ENCODE measurements around the gene CCDC188.

Gene CCDC188

GRCh38 chr22:20147237-20147988 lies 3.4 kb downstream of the CCDC188 start:
- DNase-seq: no peak

DNA sequence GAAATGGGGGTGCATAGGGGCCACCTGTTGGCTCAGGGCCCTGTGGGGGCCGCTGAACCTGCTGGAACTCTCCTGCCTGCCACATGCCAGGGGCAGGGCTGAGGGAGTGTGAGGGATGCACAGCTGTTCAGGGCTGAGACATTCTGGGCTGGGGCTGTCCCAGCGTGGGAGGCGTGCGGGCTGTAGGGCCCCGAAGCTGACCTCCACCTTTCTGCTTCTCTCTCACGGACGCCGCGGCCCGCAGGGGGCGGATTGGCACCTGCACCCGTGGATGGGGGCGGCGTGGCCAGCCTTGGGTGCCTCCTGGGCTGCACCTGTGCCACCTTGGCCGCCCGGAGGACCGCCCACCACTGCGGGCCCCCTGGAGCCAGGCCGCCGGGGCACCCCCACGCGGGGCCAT lies 4.1 kb downstream of the CCDC188 start:
- no peak for DNase-seq

DNA sequence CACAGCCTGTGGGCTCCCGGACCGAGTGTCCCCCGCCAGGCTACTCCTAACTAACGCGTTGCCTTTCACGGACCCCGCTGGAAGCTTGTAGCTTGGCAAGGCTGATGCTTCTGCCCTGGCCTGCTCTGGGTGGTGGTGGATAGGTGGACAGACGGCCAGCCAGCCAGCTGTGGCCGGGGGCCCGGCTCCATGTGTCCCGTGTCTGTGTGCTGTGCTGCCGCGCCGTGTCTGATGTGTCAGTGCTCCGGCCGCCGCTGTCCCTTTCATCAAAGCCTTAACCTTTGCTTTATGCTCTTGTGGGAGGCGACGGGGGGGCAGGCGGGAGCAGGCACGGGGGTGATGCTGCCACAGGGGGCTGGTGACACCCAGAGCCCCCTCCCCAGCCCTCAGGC lies 5.0 kb downstream of the CCDC188 start:
- no peak for DNase-seq

- no peak for DNase-seq
Measured at GRCh38 chr22:20145206-20145831, 5.5 kb downstream of the CCDC188 start.

- DNase-seq: no peak
Measured at GRCh38 chr22:20143883-20144665, 6.8 kb downstream of the CCDC188 start.

- no peak for DNase-seq
Measured at GRCh38 chr22:20142711-20143621, 7.9 kb downstream of the CCDC188 start.

GRCh38 chr22:20141186-20142077 lies 9.4 kb downstream of the CCDC188 start:
- DNase-seq: peak; percentile 55

DNA sequence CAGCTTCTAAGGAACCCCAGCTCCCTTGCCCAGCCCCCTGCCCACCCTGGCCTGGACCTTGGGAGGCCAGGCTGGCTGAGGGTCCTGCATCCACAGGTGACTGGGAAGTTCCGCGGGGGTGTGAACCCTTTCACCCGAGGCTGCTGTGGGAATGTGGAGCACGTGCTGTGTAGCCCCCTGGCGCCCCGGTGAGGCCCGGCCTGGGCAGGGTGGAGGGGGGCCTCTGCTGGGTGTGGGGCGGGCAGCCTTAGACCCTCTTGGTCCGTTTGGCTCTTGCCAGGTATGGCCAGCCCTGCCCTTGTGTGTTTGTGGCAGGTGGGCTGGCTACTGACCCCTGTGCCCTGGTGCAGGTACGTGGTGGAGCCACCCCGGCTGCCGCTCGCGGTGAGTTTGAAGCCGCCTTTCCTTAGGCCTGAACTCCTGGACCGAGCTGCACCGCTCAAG lies 10.3 kb downstream of the CCDC188 start:
- no peak for DNase-seq

GRCh38 chr22:20140107-20140445 lies 10.8 kb downstream of the CCDC188 start:
- DNase-seq: no peak

- no peak for DNase-seq
Measured at GRCh38 chr22:20139391-20140106, 11.3 kb downstream of the CCDC188 start.

GRCh38 chr22:20138868-20139267 lies 12.0 kb downstream of the CCDC188 start:
- no peak for DNase-seq

- DNase-seq: no peak
Measured at GRCh38 chr22:20138417-20138738, 12.5 kb downstream of the CCDC188 start.

DNA sequence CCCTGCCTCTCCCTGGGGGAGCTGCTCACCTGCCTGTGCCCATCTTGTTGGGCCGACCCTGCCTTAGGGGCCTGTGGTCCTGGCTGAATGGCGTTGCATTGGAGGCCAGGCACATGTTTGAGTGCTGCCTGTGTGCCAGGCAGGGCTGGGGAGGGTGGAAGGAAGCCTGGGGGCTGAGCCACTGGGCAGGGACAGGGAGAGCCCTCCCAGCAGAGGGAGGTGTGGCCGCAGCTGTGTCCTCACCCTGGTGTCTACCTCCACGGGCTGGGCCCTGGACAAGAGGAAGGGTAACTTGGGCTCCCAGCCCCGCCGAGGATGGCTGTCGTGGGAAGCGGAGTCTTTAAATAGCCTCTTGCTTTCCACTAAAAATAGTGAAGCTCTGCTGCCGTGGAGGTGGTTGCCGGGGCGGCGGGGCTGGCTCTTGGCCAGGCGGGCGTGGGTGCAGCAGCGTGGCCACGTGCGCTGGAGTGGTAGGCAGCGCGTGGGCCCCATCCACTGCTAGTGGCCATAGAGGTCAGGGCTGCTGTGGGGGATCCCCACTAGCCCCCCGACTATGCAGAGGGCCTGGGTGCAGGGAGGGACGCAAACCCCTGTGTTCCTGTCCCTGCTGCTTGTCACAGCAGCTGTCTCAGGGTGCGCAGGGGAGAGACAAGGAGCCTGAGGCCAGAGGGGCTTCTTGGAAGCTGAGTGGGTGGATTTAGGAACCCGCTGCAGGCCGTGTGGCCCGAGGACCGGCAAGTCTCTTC lies 13.0 kb downstream of the CCDC188 start:
- DNase-seq: no peak

- DNase-seq: no peak
Measured at GRCh38 chr22:20137113-20137512, 13.7 kb downstream of the CCDC188 start.

- no peak for DNase-seq
Measured at GRCh38 chr22:20136603-20136873, 14.3 kb downstream of the CCDC188 start.

DNA sequence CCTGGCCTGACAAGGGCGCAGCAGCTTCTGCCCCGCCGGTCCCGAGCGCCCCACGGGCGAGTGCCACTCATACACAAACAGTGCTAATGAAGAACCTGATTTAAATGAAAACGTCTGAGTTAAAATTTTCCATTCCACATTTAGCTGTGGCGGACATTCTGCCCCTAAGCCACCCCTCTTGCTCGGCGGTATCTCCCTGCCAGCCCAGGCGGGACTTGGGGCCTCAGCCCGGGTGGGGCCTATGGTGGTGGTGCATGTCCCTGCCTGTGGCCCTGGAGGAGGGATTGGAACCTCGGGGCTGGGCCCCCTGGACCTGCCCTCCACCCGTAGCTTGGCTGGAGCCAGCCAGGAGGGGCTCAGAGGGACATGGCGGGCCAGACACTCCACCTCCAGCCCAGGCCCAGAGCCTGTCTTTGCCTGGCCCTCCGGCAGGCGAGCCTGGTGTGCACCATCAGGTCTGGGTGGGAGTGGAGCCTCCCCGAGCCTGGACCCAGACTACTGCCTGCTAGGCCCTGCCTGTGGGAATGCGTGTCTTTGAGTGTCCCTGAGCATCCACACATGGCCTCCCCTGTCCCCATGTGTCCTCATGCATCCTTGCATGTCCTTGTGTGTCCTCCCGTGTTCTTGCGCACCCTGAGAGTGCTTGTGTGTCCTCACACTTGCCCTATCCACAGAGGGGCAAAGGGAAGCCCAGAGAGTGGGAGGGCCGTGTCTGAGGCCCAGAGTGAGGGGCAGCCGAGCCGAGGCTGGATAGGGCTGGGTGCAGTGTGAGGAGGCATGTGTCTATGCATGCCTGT lies 14.9 kb downstream of the CCDC188 start:
- no peak for DNase-seq

DNA sequence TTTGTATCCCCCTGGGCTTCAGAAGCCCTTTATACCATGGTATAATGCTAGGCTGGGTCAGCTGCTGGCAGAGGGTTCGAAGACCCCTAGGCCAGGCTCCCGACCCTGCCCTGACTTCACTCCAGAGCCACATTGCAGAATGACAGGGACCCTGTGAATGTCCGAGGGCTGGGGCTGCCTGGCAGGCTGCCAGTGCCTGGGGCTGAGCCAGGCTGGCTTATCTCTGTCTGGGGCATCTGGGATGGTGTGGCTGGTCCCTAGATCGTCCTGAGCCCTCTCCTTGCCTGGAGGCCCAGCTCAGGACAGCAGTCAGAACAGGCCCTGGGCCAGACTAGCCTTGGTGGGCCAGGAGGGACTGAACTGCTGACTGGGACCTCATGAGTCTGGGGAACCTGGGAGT lies 15.6 kb downstream of the CCDC188 start:
- DNase-seq: no peak

DNA sequence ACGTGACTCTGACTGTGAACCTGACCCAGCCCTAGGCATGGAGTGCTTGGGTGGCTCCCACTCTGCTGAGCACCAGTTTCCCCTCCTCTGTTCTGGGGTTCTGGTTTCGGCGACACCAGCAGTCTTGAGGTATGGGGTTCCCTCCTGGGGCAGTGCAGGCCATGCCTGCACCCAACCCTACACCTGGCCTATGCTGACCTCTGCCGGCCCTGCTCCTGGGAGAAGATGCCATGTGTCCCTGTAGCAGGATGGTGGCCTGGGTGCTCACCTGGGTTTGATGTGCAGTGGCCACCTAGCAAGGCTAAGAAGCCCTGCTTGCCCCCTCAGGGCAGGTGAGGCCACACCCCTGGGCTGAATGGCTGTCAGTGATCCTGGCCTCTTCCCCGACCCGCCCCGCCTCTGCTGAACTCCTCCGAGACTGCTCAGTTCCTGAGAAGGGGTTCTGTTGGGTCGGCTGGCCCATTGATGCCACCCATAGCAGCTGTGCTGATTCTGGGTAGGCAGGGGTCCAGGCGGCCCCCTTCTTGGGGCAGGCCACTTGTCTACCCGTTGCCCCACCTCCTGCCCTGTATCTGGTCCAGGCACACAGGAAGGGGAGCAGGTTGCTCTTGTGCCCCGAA lies 16.8 kb downstream of the CCDC188 start:
- DNase-seq: no peak

DNA sequence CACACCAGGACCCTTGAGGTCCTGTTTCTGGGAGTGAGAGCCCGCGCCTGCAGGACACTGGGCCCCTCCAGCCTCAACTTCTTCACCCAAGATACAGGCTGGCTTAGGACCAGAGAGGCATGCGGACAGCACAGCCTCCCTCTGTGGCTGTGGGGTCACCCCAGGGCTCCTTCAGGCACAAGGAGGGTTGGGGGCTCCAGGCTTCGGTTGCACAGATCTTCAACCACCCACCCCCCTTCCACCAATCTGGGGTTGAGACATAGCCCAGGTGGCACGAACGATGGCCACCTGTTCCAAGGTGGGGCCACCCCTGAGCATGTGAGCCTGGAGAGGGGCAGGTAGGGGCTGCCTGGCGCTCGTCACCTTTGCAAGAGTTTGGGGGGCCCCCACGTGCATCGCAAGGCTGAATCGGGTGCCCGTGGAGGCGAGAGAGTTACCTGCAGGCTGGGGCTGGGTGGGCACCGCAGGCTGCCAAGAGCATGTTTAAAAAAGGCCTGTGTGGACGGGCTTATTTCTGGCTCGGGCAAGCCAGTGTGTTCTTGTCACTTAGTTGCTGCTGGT lies 18.1 kb downstream of the CCDC188 start:
- no peak for DNase-seq
